Endometrial microvascular endothelial cells (primary cell): ENCODE measurements around the gene FASTKD2. TPM values are rescaled to one million over a fixed set of nuclear protein-coding genes. Genes with fewer than 3 reads are reported as not detected.

ENCODE experiments used
- in situ Hi-C: cut with HindIII; loops from 2 replicates; pipeline ENCODE4 v1.10.0; 2017; ENCODE audit warnings: low sequenced_read_pairs, low pct_unique_long_range_greater_than_20kb; ENCODE audit errors: inconsistent ontology term
- total RNA-seq: library from RNA; depleted of rRNA; stranded (reverse); fragments of >200 nt; gene quantifications from one replicate; pipeline ENCODE4 v1.2.3, GENCODE V29; 2015; ENCODE audit errors: inconsistent ontology term

Gene FASTKD2
- total RNA-seq, 1 donor from 2014 or later, result 48.2 TPM

DNA sequence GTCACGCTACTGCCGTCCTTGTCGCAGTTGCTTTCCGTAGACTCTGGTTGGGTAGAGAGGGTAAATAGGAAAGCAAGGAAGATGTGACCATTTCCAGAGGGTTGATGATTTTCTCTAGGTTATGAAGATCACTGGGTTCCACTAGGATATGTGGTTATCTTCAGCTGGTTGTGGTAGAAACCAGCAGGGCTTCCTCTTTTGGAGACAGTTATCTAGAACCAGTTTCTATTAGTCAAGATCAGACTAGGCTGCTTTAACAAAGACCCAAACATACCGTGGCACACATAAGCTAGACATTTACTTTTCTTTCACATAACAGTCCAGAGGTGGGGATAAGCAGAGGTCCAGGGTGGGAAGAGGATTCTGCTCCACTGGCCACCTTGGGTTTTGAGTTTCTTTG lies 59.6 kb downstream of the FASTKD2 start:
- in situ Hi-C loops, result no loop called here

DNA sequence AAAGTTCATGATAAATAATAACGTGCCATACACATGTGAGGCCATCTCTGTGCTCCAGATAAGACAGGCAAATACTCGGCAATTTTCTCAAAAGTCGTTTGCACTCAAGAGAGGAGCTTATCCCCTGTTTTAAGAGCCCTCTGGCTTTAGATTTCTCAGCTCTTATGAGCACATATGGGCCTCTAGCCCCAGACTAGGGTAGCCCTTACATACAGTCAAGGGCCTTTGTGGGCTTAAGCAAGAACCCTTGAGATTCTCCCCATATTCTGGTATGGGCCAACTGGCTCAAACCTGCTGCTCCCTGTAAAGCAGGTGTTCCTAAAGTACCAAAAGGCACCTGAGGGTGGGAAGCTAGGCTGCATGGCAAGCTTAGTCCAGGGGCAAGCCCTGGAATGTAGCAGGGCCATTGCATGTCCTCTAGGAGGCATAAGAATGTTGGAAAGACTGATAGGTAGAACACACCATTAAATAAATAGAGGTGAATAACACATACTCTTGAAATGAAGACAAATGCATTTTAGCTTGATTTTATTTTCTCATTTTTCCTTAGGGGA lies 66.1 kb downstream of the FASTKD2 start:
- in situ Hi-C loops, result no loop called here

DNA sequence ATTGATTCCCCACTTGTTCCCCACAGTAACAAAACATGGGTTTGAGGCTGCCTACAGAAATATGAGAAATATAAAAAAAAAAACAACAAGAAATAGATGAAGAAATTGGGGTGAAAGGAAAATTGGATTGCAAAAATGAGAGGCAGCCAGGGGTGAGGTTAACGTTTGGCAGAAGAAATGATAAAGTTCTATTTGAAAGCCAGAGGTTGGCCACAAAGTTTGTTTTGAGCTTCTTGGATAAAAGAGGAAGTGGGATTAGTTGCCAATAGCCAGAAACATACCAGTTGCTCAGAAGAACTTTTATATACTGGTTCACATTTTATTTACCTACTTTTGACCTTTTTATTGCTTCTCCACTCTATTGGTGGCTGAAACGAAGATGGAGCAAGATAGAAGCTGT lies 67.5 kb downstream of the FASTKD2 start:
- in situ Hi-C loops, result no loop called here

DNA sequence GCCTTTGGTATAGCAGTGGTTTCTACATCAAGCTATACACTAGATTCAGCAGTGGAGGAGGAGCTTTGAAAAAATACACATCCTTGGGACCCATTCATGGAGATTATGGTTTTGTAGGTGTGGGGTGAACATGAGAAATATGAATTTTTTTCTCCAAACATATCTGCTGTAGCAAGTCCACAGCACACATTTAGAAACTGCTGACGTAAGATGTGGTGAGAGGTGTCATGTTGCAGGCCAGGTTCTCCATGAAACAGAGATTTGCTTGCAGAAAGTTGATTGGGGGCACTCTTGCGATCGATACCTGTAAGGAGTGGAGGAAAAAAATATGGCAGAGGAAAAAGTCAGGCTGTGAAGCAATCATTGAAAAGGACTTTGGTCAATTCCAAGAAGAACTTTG lies 67.9 kb downstream of the FASTKD2 start:
- in situ Hi-C loops, result no loop called here

DNA sequence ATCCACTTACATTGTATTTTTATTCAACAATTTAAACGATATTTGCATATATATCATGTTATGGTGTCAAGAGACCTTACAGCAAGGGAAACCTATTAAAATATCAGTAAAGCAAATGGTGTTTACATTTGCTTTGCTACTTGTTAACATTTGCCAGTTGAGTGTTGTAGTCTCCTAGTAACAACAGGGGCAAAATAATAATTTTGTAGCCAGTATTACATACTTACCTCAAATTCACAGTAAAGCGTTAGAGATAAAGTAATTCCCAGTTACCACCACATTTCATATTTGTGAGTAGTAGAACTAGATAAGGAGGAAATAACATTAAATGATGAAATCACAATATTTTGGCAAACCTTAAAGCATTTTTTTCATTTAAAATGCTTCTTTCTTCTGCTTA lies 71.3 kb downstream of the FASTKD2 start:
- in situ Hi-C loops, result no loop called here

DNA sequence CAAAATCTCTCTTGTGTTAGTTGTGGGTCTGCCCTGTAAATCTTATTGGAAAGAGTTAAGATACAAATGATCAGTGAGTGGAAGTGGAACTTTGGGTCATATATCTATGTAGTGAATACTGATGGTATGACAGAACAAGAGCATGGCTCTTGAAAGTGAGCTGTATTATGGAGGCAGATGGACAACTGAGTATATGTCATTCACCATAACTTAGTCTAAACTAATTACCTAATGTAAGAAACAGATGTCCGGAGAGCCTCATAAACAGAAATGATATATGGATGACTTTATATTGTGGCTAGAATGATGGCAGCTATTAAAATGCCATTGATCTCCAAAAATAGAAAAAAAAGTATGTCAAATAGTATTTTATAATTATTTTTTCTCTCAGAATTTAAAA lies 72.4 kb downstream of the FASTKD2 start:
- in situ Hi-C loops, result no loop called here

DNA sequence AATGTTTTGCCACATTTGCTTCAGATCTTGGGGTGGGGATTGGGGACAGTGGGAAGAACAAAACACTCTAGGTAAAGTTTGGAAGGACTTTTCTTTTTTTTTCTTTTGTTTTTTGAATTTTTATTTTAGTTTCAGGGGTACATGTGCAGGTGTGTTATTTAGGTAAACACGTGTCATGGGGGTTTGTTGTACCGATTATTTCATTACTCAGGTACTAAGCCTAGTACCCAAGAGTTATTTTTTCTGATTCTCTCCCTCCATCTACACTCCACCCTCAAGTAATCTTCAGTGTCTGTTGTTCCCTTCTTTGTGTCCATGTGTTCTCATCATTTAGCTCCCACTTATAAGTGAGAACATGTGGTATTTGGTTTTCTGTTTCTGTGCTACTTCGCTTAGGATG lies 73.3 kb downstream of the FASTKD2 start:
- in situ Hi-C loops, result no loop called here

DNA sequence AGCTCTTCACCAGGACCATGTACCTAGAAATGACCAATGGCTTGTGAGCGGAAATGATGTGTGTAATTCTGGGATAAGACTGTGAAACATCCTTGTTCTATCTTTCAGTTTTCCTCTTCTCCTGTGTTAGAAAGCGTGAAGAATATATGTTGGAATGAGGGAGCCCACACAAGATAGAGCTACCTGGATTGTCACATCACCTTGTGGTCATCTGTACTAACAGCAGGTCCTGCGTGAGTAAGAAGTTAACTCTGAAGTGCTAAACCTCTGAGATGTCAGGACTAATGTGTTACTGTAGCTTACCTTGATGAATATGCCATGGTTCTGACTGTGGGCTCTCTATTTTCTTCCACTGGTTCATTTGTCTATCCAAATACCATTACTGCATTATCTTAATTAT lies 75.6 kb downstream of the FASTKD2 start:
- in situ Hi-C loops, result no loop called here

Other genes with a start within 250 kb of the FASTKD2 start
- gene FAM237A, start 123.1 kb upstream of the FASTKD2 start, total RNA-seq, result not detected
- not detected for gene DYTN, start 47.2 kb upstream of the FASTKD2 start, total RNA-seq
- 0.09 TPM for gene MDH1B, start 278 bp upstream of the FASTKD2 start, total RNA-seq
- not detected for gene CPO, start 173.9 kb downstream of the FASTKD2 start, total RNA-seq